ENCODE data around the gene CAD.
"Not testable (repeated sequence)": the region's sequence is repeated elsewhere in the genome, so short reads cannot be mapped to it uniquely, and the experiment has no call there.

The CAD gene

DNA sequence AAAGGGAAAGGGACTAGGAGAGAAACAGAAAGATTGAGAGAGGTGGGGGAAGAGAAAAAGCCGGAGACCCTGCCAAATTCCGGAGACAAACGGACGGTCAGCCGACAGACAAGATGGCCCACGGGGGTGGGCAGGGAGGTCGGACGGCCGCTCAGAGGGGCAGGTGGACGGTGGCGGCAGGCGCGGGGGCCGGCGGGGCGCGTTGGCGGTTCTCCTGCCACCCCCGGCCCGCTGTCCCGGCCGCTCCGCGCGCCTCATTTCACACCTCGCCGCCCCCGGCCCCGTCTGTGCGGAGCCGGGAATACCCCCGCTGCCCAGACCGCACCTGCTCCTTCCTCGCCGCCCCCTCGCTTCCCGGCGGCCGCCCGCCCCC, 44.7 kb downstream of the CAD start:
- FAIRE-seq: no peak
- TF ChIP-seq TAF1 (IDR thresholded peaks at IDR 0.05; ENCODE audit: low read depth, low read length) (no peak), PAX5 (IDR thresholded peaks at IDR 0.05; ENCODE audit: insufficient read depth, low read length, severe bottlenecking) (no peak), POLR2AphosphoS5 (IDR thresholded peaks at IDR 0.05; ENCODE audit: low read depth, low read length) (no peak), POU2F2 (IDR thresholded peaks at IDR 0.05; ENCODE audit: low read depth, low read length) (no peak), POLR2A (IDR thresholded peaks at IDR 0.05; ENCODE audit: low read depth, low read length) (no peak), SPI1 (IDR thresholded peaks at IDR 0.05; ENCODE audit: low read depth, low read length) (no peak)

DNA sequence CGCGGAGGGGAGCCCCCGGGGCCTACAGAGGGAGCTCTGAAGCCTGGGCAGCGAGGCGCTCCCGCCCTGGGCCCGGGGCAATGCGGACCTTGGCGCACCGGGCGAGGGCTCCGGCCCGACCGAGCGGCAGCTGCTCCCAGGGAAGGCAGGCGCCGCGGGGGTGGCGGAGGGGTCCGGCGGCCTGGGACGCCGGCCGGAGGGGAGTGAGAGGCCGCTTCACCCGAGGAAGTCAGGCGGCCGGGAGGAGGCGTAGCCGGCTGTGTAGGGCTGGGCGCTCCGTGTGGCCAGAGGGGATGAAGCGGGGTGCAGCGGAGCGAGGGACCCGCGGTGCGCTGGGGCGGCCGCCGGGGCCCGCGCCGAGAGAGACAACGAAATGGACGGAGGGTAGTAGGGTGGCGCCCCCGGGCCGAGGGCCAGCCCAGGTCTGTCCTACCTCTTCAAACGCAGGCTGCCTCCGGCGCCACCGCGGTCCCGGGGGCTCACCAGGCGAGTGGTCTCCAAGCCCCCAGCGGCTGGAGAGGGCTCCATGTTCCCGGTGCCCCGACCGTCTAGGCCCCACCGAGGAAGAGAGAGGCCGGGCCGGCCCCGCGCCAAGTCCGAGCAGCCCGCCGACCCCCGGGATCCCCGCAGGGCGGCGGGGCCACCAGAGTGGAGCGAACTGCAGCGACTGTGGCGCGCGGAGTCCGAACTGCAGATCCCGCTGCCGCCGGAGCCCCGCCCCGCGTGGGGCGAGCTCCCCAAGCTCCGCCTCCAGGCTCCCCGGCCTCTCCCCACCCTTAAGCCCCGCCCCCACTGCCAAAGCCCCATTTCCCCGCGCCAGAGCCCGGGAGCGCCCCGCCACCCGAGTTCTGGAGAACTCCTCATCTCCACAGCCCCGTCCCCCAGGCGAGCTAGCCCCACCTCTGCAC, 45.5 kb downstream of the CAD start, which contains the start of gene SLC30A3:
Gene SLC30A3 (minus strand): TSS at position 669 of the 908 bp plus-strand sequence. CDS start 141 bp downstream, at position 528.
- peak; percentile 82 for DNase-seq (ENCODE audit: insufficient read length, low spot score)

More for the DNA sequence above, 44.7 kb downstream of the CAD start:
- DNase-seq (ENCODE audit: insufficient read length, low spot score): no peak

GRCh38 chr2:27263287-27264252, 46.4 kb downstream of the CAD start:
- FAIRE-seq (no peak), DNase-seq (ENCODE audit: insufficient read length, low spot score) (no peak)
- no peak for TF ChIP-seq PAX5 (IDR thresholded peaks at IDR 0.05; ENCODE audit: insufficient read depth, low read length, severe bottlenecking)
- no peak for TF ChIP-seq TAF1 (IDR thresholded peaks at IDR 0.05; ENCODE audit: low read depth, low read length)
- TF ChIP-seq POLR2A (IDR thresholded peaks at IDR 0.05; ENCODE audit: low read depth, low read length): no peak
- no peak for TF ChIP-seq POLR2AphosphoS5 (IDR thresholded peaks at IDR 0.05; ENCODE audit: low read depth, low read length)
- no peak for TF ChIP-seq SPI1 (IDR thresholded peaks at IDR 0.05; ENCODE audit: low read depth, low read length)
- no peak for TF ChIP-seq POU2F2 (IDR thresholded peaks at IDR 0.05; ENCODE audit: low read depth, low read length)

More for the DNA sequence above, 45.5 kb downstream of the CAD start, which contains the start of gene SLC30A3:
- peak; percentile 71 for FAIRE-seq
- TF ChIP-seq SPI1 (IDR thresholded peaks at IDR 0.05; ENCODE audit: low read depth, low read length): no peak
- TF ChIP-seq POU2F2 (IDR thresholded peaks at IDR 0.05; ENCODE audit: low read depth, low read length): no peak
- no peak for TF ChIP-seq POLR2A (IDR thresholded peaks at IDR 0.05; ENCODE audit: low read depth, low read length)
- TF ChIP-seq PAX5 (IDR thresholded peaks at IDR 0.05; ENCODE audit: insufficient read depth, low read length, severe bottlenecking): no peak
- TF ChIP-seq POLR2AphosphoS5 (IDR thresholded peaks at IDR 0.05; ENCODE audit: low read depth, low read length): no peak
- no peak for TF ChIP-seq TAF1 (IDR thresholded peaks at IDR 0.05; ENCODE audit: low read depth, low read length)

- DNase-seq (ENCODE audit: insufficient read length, low spot score) (no peak), FAIRE-seq (peak; percentile 38)
- TF ChIP-seq PAX5 (IDR thresholded peaks at IDR 0.05; ENCODE audit: insufficient read depth, low read length, severe bottlenecking): no peak
- no peak for TF ChIP-seq TAF1 (IDR thresholded peaks at IDR 0.05; ENCODE audit: low read depth, low read length)
- no peak for TF ChIP-seq POU2F2 (IDR thresholded peaks at IDR 0.05; ENCODE audit: low read depth, low read length)
These were observed 47.1 kb downstream of the CAD start for GRCh38 chr2:27264253-27264752.

GRCh38 chr2:27264753-27265535, 47.8 kb downstream of the CAD start:
- no peak for TF ChIP-seq PAX5 (IDR thresholded peaks at IDR 0.05; ENCODE audit: insufficient read depth, low read length, severe bottlenecking)
- no peak for TF ChIP-seq POLR2A (IDR thresholded peaks at IDR 0.05; ENCODE audit: low read depth, low read length)
- FAIRE-seq (peak; percentile 58), DNase-seq (ENCODE audit: insufficient read length, low spot score) (peak; percentile 73)

DNA sequence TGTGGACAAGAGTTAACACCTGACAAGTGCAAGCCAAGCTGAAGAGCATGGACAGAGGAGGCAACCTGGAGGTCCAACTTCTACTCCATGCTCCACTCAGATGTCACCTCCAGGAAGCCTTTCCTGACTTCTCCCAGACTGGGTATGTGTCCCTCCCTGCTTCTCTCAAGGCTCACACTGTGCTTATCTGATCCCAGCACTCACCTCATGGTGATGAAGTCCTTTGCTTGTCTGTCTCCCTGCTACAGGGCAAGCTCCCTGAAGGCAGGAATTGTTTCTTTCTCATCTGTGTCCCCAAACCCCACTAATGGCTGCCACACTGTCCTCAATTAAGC, 48.3 kb downstream of the CAD start:
- FAIRE-seq (no peak), DNase-seq (ENCODE audit: insufficient read length, low spot score) (no peak)
- TF ChIP-seq PAX5 (IDR thresholded peaks at IDR 0.05; ENCODE audit: insufficient read depth, low read length, severe bottlenecking) (no peak), POLR2A (IDR thresholded peaks at IDR 0.05; ENCODE audit: low read depth, low read length) (no peak), POLR2AphosphoS5 (IDR thresholded peaks at IDR 0.05; ENCODE audit: low read depth, low read length) (no peak), TAF1 (IDR thresholded peaks at IDR 0.05; ENCODE audit: low read depth, low read length) (no peak), SPI1 (IDR thresholded peaks at IDR 0.05; ENCODE audit: low read depth, low read length) (no peak), POU2F2 (IDR thresholded peaks at IDR 0.05; ENCODE audit: low read depth, low read length) (no peak)

DNA sequence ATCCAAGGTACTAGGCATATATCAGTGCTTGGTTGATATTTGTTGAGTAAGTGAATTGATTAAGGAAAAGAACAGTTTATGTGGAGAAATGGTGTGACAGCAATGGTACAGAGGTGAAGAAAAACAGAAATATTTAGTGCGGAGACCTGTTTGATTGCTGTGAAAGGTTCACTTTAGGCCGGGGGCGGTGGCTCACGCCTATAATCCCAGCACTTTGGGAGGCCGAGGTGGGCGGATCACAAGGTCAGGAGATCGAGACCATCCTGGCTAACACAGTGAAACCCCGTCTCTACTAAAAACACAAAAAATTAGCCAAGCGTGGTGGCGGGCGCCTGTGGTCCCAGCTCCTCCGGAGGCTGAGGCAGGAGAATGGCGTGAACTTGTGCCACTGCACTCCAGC, 51.1 kb downstream of the CAD start:
- not testable (repeated sequence) for DNase-seq (ENCODE audit: insufficient read length, low spot score); FAIRE-seq

DNA sequence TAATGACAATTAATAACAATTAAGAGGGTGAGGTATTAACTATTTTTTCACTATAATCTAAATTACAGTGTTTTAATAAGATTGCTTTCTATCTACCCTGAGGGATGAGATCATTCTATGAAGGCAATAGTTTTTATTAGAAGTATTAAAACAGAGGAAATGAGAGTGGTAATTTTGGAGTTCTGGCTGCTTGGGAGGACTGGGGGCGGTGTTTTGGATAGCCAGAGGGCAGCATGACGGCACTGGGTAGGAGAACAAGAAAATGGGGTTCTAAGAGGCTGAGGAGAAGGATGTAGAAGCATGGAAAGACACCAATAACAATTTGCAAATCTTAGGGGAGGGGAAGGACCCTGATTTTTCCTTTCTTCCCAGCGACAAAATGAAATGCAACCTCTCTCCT, 53.0 kb downstream of the CAD start:
- FAIRE-seq (no peak), DNase-seq (ENCODE audit: insufficient read length, low spot score) (no peak)
- no peak for TF ChIP-seq POLR2A (IDR thresholded peaks at IDR 0.05; ENCODE audit: low read depth, low read length)

GRCh38 chr2:27270670-27271069, 53.5 kb downstream of the CAD start:
- DNase-seq (ENCODE audit: insufficient read length, low spot score) (no peak), FAIRE-seq (peak; percentile 9)
- TF ChIP-seq POU2F2 (IDR thresholded peaks at IDR 0.05; ENCODE audit: low read depth, low read length) (no peak), SPI1 (IDR thresholded peaks at IDR 0.05; ENCODE audit: low read depth, low read length) (no peak), POLR2AphosphoS5 (IDR thresholded peaks at IDR 0.05; ENCODE audit: low read depth, low read length) (no peak), TAF1 (IDR thresholded peaks at IDR 0.05; ENCODE audit: low read depth, low read length) (no peak), POLR2A (IDR thresholded peaks at IDR 0.05; ENCODE audit: low read depth, low read length) (no peak), PAX5 (IDR thresholded peaks at IDR 0.05; ENCODE audit: insufficient read depth, low read length, severe bottlenecking) (no peak)

Measured in GM12891 (cell line).